Cardiac fibroblast (primary cell): ENCODE data around the gene RNF128.
"Not testable (repeated sequence)": the region's sequence is repeated elsewhere in the genome, so short reads cannot be mapped to it uniquely, and the experiment has no call there.

Source experiments
- DNase-seq, 2 donors: peaks; one replicate each; pipeline versions ENCODE4 v3.0.0 to v3.0.0-alpha.2; 2010; ENCODE audit warnings: low read depth in 2 of 2
- H3K4me3 ChIP-seq, 2 donors: replicated peaks in 1 of 2; 1 replicate in 1 of 2; 2 replicates in 1 of 2; pipeline ENCODE4 v1.5.1; 2011; ENCODE audit warnings: low read depth in 2 of 2, low read length in 2 of 2, mild to moderate bottlenecking in 2 of 2, moderate library complexity in 1 of 2
- TF ChIP-seq, protein P1 (sequence below): IDR thresholded peaks from one replicate; pipeline ENCODE4 v1.5.1; 2011; ENCODE audit warnings: low read depth, mild to moderate bottlenecking, low read length, inconsistent platforms

RNF128 gene

DNA sequence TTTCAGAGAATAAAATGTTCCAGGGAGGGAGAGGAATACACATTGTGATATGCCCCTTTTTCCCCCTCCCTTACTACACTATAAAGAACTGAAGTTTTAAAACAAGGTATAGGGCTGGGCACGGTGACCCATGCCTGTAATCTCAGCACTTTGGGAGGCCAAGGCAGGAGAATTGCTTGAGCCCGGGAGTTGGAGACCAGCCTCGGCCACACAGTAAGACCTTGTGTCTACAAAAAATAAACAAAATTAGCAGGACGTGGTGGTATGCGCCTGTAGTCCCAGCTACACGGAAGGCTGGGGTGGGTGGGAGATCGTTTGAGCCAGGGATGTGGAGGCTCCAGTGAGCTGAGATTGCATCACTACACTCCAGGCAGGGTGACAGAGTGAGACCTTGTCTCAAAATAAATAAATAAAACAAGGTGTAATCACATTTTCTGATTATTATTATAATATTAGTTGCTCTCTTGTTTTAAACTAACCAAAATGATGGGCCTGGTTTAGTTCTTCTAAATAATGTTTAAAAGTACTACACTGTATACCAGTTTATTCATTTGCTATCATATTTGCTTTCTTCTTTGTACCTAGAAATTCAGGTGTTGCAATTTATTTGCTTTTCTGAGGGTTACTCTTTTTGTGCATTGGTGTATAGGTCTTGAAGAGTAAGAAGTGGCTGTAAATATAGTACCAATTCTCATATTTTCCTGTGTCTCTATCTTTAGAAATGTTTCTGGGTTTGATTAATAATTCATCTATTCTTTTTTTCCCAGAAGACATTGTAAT, 84.8 kb downstream of the RNF128 start:
- no peak for DNase-seq
- TF ChIP-seq, protein P1, sequence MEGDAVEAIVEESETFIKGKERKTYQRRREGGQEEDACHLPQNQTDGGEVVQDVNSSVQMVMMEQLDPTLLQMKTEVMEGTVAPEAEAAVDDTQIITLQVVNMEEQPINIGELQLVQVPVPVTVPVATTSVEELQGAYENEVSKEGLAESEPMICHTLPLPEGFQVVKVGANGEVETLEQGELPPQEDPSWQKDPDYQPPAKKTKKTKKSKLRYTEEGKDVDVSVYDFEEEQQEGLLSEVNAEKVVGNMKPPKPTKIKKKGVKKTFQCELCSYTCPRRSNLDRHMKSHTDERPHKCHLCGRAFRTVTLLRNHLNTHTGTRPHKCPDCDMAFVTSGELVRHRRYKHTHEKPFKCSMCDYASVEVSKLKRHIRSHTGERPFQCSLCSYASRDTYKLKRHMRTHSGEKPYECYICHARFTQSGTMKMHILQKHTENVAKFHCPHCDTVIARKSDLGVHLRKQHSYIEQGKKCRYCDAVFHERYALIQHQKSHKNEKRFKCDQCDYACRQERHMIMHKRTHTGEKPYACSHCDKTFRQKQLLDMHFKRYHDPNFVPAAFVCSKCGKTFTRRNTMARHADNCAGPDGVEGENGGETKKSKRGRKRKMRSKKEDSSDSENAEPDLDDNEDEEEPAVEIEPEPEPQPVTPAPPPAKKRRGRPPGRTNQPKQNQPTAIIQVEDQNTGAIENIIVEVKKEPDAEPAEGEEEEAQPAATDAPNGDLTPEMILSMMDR, result no peak
- no peak overlapping the region for H3K4me3 ChIP-seq

DNA sequence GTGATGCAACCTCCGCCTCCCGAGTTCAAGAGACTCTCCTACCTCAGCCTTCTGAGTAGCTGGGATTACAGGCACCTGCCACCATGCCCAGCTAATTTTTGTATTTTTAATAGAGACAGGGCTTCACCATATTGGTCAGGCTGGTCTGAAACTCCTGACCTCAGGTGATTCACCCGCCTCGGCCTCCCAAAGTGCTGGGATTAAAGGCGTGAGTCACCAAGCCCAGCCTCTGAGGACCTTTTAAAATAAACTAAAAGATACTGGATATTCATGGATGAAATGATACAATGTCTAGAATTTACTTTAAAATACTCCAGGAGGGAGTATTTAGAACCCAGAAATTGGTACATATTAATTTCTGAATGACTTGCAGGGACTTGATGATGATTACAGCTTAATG, 86.4 kb downstream of the RNF128 start:
- H3K4me3 ChIP-seq, DNase-seq: not testable (repeated sequence)

DNA sequence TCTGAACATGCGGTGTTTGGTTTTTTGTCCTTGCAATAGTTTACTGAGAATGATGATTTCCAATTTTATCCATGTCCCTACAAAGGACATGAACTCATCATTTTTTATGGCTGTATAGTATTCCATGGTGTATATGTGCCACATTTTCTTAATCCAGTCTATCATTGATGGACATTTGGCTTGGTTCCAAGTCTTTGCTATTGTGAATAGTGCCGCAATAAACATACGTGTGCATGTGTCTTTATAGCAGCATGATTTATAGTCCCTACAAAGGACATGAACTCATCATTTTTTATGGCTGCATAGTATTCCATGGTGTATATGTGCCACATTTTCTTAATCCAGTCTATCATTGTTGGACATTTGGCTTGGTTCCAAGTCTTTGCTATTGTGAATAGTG, 87.6 kb downstream of the RNF128 start:
- DNase-seq, H3K4me3 ChIP-seq: not testable (repeated sequence)
